Coronary artery (tissue), 2 donors: ENCODE data around the gene CARD11.
A peak's percentile ranks its signal among the peaks of the same experiment; 100 is the strongest.
"Not testable (repeated sequence)": the region's sequence is repeated elsewhere in the genome, so short reads cannot be mapped to it uniquely, and the experiment has no call there.

Source experiments
- DNase-seq: peaks from one replicate; pipeline ENCODE4 v3.0.0-alpha.2; 2017; ENCODE audit warnings: low spot score
- H3K27ac ChIP-seq, 2 donors: fragments of 200-600 bp; sonication (generic); one replicate each; pipeline ENCODE4 v1.5.1; 2016 to 2019
- H3K4me3 ChIP-seq: fragments of 200-600 bp; sonication (generic); 2 replicates; pipeline ENCODE4 v1.5.1; 2016; ENCODE audit warnings: mild to moderate bottlenecking, moderate library complexity
- CTCF ChIP-seq: fragments of 200-600 bp; sonication (generic); IDR thresholded peaks from one replicate; pipeline ENCODE4 v1.5.1; 2019; ENCODE audit warnings: antibody characterized with exemption

Gene CARD11

DNA sequence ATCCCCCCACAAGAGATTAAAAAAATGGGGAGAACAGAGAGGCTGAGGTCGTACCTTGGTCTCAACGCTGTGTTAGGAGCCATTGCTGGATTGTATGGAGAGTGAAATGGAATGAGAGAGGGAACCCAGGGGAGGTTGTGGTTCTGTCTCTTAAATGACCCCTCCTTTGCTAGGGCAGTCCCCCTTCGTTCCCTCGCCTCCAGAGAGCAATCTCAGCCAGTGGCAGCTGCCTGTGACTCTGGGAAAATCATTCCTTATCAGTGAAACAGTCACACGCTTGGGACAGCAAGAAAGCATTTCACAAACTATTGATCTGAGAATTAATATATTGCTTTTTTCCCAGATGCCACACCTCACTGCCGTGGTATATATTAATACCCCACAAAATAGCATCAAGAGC, 12.0 kb upstream of the CARD11 start:
- TF ChIP-seq CTCF, result no peak
- H3K4me3 ChIP-seq, result no peak overlapping the region
- no peak for DNase-seq
- H3K27ac ChIP-seq, result no peak overlapping the region

DNA sequence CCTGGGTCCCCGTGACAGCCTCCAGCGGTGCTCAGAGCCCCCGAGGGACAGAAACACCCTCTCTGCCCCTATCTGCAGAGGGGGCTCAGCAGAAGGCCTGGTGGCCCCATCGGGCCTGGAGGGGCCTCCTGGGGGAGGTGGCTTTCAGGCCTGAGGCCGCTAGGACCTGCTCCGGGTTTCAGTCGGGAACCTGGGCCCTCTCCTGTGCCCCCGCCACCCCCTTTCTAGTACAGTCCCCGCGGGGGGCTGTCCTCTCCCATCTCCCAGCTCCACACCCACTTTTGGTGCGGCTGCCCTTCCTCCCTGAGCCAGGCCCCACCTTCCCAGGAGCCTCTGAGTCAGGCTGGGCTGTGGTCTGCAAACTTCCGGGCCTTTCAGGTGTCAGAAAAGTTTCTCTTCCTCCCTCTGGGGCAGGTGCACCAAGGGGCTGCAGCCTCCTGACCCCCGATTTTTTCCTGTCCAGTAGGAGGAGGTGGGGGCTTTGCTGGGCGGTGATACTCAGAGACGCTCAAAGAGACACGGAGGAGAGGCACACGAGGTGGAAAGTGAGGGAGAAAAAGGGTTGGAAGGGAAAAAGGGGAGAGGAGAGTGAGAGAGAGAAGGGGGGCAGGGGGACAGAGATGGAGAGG, 692 bp downstream of the CARD11 start:
- Histone ChIP-seq H3K4me3 (peak overlapping the region; percentile 58), H3K27ac (no peak overlapping the region)
- no peak for DNase-seq
- no peak for TF ChIP-seq CTCF

DNA sequence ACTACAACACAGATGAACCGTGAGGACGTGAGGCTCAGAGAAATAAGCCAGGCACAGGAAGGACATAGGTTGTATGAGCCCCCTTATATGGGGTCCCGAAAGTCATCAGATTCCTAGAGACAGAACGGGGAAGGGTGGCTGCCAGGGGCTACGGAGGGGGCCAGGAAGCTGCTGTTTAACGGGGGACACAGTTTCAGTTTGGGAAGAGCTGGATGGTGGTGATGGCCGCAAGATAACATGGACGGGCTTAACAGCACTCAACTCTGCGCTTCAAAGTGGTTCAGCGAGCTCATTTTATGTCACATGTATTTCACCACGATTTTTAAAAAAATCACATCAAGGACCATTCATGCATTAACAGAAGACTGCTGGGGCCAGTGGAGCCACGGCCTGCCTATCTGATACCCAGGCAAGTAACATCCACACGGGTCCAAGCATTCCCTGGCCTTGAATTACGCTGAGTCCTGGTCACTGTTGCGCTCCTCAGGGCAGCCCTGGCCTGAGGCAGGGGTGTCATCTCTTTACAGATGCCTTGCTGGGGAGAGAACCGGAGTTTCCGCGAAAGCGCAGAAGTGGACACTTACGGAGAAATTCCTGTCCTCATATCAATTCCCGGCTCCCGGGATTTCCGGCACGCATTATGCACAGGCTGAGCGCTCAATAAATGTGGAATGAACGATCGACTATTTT, 1.5 kb downstream of the CARD11 start:
- TF ChIP-seq CTCF, result no peak
- DNase-seq, result peak; percentile 45
- H3K4me3 ChIP-seq, result no peak overlapping the region
- no peak overlapping the region for H3K27ac ChIP-seq

- DNase-seq, result peak; percentile 49
- Histone ChIP-seq H3K4me3 (no peak overlapping the region), H3K27ac (no peak overlapping the region)
- no peak for TF ChIP-seq CTCF
Observed at GRCh38 chr7:3039787-3040186, 3.9 kb downstream of the CARD11 start.

- not testable (repeated sequence) for H3K4me3 ChIP-seq, H3K27ac ChIP-seq
- peak; percentile 38 for DNase-seq
Observed at GRCh38 chr7:3038011-3038410, 5.7 kb downstream of the CARD11 start.

GRCh38 chr7:3037259-3037658, 6.4 kb downstream of the CARD11 start:
- no peak for TF ChIP-seq CTCF

DNA sequence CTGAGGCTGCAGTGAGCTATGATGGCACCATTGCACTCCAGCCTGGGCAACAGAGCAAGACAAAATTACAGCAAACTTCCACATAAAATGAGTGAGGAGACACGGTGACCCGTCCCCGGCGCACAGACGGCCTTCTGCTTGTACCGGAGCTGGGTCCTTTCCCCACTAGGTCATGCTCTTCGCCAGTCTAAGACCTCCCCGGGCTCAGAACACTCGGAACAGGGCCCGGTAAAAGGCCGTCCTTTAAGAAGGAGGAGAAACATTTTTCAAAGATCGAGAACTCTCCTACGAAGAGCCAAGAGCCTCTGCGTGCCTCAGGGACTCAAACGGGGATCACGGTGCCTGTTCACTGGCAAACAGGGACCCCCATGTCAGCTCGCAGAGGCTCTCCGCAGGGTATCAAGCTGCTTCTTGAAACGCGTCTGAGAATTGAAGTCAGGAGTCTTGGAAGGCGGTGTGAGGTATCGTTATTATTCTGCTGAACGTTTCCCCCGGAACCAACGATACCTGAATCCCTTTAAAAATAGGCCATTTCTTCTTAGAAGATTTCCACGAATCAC, 9.0 kb downstream of the CARD11 start:
- peak; percentile 56 for DNase-seq

More at GRCh38 chr7:3037259-3037658, 6.4 kb downstream of the CARD11 start:
- Histone ChIP-seq H3K27ac (no peak overlapping the region), H3K4me3 (no peak overlapping the region)
- DNase-seq, result no peak

More for the DNA sequence above, 9.0 kb downstream of the CARD11 start:
- TF ChIP-seq CTCF, result no peak
- no peak overlapping the region for H3K4me3 ChIP-seq
- H3K27ac ChIP-seq, result no peak overlapping the region
